Middle frontal gyrus (tissue), 1 donor: ENCODE data around the gene NFATC1.

Source experiments
- DNase-seq: peaks from one replicate; pipeline ENCODE4 v3.0.0-alpha.2; 2015; ENCODE audit warnings: low spot score; ENCODE audit errors: extremely low spot score

Gene NFATC1

DNA sequence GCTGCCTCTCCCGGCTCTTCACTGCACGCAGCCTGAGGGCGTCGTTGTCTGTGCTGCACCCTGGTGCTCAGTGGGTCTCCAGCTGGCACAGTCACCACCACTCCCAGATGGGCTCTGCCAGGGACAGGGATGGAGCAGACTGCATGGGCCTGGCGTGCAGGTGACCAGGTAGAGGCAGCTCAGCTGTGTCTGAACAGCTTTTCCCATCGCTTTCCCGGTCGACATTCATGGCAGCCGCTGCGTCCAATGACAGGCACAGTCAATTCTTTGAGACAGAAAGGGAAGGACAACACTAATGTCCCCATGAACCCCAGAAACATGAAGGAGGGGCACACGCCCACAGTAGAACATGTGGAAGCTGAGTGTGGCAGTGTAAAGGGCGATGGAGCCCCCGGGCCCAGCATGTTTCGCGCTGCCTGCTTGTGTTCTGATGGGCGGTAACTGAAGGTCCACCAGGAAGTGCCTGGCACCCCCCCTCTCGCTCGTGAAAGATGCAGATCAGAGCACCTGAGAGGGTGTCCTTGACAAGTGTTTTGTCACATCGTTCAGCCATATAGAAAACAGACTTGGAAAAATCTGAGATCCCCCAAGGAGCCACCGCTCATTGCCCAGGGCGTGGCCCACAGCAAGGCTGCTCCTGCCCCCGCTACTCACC lies 122.4 kb downstream of the NFATC1 start:
- DNase-seq, result no peak

DNA sequence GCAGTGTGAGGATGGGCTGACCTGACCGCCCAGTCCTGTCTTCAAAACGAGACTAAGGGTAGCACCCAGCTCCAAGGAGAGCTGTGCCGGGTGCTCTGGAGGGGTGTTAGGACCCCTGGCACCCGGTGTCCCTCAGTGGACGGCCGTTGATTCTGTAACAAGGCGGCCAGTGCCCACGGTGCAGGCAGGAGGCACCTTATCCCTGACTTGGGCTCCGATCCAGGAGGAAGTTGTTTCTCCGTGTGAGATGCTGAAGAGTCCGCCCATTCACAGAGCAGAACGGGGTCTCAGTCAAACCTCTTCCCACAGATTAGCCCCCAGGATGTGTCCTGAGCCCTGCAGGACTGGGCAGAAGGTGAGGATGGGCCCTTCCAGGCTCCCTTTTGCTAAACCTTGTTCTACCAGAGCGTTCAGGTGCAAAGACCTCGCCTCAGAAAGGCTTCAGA lies 123.0 kb downstream of the NFATC1 start:
- DNase-seq, result no peak

DNA sequence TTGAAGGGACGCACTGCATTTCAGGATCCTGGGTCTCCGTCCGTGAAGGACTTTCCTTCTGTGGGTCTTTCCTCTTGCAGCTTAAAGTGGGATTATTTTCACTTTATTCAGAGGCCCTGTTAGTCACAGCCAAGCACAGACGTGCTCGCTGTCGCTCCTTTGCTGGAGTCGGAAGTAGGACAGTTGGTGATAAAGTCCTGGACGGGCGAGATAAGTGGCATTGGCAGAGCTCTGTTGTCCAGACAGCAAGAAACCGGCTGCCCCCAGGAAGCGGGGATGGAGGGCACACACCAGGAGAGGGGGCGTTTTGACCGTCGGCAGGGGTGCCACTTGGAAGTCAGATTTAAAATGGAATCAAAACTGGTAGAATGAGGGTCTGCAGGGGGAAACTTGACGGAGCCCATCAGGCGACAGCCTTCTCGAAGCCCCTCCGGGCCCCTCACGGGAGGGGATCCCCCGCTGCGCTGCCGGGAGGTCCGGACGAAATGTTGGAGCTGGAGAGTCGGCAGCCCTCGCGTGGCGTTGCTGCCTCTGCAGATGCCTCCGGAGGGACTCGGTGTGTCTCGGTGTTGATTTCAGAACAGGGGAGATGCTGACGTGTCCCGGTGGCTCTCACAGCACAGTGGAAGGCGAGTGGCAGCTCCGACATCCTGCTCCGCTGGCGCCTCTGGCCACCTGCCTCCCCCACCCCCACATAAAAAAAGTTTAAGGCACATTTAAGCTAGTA lies 124.2 kb downstream of the NFATC1 start:
- no peak for DNase-seq

DNA sequence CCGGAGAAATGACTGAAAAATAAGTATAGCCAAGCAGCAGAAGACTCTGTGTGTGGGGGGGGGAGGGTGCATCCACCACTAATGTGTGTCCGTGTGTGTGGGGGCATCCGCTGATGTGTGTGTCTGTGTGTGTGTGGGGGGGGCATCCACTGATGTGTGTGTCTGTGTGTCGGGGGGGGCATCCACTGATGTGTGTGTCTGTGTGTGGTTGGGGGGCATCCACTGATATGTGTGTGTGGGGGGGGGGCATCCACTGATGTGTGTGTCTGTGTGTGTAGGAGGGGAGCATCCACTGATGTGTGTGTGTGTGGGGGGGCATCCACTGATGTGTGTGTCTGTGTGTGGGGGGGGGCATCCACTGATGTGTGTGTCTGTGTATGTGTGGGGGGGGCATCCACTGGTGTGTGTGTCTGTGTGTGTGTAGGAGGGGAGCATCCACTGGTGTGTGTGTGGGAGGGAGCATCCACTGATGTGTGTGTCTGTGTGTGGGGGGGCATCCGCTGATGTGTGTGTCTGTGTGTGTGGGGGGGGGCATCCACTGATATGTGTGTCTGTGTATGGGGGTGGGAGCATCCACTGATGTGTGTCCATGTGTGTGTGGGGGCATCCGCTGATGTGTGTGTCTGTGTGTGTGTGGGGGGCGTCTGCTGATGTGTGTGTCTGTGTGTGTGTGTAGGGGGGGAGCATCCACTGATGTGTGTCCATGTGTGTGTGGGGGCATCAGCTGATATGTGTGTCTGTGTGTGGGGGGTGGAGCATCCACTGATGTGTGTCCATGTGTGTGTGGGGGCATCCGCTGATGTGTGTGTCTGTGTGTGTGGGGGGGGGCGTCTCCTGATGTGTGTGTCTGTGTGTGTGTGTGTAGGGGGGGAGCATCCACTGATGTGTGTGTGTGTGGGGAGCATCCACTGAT lies 125.0 kb downstream of the NFATC1 start:
- DNase-seq, result no peak

DNA sequence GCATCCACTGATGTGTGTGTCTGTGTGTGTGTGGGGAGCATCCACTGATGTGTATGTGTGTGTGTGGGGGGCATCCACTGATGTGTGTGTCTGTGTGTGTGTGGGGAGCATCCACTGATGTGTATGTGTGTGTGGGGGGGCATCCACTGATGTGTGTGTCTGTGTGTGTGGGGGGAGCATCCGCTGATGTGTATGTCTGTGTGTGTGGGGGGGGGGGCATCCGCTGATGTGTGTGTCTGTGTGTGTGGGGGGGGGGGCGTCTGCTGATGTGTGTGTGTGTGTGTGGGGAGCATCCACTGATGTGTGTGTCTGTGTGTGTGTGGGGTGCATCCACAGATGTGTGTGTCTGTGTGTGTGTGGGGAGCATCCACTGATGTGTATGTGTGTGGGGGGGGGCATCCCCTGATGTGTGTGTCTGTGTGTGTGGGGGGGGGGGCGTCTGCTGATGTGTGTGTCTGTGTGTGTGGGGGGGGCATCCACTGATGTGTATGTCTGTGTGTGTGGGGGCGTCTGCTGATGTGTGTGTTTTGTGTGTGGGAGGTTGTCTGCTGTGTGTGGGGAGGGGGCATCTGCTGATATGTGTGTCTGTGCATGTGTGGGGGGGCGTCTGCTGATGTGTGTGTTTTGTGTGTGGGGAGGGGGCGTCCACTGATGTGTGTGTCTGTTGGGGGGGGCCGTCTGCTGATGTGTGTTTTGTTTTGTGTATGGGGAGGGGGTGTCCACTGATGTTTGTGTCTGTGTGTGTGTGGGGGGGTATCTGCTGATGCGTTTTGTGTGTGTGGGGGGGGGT lies 125.9 kb downstream of the NFATC1 start:
- DNase-seq, result no peak

DNA sequence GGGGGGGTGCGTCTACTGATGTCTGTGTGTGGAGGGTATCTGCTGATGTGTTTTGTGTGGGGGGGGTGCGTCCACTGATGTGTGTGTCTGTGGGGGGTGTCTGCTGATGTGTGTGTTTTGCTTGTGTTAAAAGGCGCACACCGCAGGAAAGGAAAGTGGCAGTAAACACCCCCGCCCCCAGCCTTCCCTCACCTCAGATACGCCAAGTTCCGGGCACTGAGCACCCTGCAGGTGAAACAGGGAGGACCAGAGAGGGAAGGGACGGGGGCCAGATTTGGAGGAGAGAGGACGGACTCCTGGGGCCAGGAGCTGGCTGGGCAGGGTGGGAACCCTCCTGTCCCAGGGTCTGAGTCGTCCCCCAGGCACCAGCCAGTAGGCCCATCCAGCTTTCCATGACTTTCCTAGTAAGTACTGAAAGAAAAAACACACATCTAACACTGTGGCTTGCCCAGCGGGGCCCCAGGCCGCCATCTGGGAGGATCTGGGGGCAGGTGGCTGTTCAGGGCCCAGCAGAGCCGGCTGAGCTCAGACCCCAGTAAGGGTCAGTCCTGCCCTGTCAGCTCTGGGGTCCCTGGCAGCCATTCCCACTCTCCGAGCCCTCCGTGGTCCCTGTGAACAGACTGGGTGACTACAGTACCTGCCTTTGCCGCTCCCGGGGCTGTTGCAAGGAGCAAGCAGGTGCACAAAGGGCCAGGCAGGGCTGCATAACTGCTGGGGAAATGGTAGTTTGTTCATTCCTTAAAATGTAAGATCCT lies 126.9 kb downstream of the NFATC1 start:
- no peak for DNase-seq

DNA sequence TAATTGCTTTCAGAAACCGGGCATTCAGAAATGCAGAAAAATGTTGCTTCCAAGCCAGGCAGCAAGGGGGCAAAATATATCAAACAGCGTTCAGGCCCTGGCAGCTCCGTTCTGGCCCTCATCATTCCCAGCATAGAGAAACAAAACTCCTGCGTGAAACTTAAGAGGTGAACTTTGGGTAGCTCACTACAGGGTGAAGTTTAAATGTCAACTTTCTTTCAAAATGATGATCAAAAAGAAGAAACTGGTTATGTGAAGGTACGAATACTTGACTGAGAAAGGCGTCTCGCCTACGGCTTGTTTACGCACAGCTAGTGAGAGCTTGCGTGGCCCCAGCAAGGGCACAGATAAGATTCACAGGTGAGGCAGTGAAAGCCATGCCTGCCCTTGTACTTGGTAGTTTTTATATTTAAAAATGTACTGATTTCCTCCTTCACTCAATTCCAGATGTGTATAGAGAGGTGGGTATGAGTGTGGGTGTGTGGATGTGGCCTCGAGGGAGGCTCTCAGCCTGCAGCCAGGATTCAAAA lies 127.5 kb downstream of the NFATC1 start:
- no peak for DNase-seq

DNA sequence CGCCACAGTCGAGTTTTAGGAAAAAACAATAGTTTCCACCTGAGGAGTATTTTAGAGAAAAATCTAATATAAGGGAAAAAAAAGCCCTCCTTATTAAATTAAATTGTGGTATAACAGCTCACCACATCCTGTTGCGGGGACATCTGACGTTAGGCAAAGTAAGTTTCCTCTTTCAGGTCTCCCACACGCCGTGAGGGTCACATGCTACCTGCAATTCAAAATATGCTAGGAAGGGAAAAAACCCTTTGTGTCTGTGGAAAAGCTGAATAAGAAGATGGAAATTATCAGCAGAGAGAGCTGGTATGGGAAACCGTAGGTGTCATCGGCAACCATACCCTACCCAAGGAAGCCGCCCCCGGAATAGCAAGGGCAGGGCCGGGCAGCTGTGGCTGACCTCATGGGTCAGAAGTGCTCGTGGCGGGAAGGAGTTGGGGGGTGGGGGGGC lies 128.0 kb downstream of the NFATC1 start:
- DNase-seq, result no peak

DNA sequence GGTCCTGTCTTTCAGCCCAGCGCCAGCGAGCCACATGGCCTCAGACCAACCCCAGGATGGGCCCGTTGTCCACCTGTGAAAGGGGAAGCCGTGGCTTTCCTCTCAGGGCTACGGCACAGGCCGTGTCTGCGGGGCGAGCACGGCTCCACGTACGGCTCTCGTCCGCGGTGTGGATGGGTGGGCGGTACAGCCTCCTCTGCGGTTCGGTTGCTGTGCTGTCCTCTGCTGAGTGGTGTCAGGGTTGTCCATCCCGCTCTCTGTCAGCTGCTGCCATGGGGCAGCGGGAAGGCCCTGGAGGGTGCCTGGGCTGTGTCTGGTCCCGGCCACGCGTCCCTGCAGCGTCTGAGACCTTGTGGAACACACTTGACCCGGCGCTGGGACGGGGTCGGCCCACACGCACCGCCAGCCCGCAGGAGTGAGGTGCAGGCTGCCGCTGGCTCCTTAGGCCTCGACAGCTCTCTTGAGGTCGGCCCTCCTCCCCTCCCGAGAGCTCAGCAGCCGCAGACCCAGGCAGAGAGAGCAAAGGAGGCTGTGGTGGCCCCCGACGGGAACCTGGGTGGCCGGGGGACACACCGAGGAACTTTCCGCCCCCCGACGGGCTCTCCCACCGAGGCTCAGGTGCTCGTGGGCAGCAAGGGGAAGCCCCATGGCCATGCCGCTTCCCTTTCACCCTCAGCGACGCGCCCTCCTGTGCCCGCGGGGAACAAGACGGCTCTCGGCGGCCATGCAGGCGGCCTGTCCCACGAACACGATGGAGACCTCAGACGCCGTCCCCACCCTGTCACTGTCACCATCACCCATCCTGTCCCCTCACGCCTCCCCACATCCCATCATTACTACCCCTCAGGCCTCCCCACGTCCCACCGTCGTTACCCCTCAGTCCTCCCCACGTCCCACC lies 128.7 kb downstream of the NFATC1 start:
- no peak for DNase-seq

DNA sequence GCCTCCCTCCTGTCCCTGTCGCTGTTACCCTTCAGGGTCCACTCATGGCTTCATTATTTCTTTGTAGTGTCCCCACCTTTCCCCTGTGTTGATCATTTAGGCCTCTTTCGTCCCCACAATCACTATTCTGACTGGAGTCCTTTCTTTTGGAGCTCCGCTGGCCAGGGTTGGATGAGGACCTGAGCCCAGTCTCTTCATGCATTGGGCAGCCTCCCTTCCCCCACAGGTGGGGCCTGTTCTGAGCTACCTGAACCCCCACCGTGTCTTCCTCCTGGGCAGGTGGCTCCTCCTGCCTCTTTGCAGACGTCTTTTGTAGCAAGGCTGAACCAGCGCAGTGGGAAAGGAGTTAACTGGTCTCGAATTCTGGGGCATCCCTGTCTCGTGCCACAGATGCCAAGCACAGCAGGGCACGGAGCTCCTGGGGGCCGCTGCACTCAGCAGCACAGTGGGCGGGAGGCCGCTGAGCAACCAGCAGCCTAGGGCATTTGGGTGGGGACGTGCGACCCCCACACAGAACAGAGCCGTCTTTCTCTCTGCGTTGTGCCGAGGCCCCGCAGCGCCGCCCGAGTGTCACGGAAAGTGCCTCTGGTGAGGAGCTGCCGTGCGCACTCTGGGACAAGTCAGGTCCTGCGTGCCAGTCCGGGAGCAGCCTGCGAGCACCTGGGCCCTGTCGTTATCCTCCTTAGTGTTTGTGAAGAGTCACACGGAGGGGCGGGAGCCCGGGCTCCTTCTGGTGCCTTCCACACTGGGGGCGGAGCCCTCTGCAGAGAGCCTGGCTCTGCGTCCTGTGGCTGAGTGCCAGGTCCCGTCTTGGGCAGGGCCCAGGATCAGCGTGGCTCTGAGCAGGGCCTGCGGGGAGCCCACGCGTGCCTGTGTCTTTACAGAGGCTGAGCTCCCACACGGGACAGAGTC lies 130.1 kb downstream of the NFATC1 start:
- no peak for DNase-seq

DNA sequence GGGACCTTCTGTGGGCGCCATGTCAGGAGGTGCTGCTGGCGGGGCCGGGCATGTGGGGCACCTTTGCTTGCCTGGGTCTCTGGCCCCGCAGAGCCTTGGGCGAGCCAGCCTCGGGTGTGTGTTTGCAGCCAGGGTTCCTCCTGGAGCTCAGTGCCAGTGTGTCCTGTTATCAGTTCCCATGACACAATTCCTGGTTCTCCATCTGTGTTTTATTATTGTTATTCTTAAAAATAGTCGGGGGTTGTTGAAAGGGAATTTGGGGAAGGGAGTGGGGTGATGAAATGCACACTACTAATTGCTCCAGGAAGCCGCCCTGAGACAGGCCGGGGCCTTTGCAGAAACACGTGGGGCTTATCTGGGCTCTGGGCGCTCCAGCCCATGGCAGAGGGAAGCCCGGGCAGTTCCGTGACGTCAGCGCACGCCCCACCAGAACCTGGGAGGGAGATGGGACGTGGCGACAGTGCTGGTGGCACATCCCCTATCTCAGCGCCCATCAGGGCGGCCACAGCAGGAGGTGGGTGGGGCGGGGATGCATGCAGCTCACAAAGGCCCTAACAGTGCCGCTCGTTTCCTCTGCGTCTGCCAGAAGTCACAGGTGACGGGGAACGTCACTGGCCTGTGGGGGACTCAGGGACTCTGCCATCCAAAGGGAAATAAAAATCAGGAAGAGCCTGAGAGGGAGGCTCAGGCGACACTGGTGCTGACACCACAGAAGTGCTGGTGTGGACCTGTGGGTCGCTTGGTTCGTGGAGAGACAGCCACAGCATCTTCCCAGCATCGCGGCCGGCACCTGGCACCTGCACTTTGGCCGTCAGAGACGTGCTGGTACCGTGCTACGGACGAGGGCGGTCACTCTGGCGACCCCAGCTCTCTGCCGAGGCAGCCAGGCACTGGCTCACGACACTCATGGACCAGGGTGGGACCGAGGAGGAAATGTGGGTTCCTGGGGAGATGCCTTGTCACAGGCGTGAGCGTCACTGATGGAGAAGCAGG lies 131.0 kb downstream of the NFATC1 start:
- no peak for DNase-seq

DNA sequence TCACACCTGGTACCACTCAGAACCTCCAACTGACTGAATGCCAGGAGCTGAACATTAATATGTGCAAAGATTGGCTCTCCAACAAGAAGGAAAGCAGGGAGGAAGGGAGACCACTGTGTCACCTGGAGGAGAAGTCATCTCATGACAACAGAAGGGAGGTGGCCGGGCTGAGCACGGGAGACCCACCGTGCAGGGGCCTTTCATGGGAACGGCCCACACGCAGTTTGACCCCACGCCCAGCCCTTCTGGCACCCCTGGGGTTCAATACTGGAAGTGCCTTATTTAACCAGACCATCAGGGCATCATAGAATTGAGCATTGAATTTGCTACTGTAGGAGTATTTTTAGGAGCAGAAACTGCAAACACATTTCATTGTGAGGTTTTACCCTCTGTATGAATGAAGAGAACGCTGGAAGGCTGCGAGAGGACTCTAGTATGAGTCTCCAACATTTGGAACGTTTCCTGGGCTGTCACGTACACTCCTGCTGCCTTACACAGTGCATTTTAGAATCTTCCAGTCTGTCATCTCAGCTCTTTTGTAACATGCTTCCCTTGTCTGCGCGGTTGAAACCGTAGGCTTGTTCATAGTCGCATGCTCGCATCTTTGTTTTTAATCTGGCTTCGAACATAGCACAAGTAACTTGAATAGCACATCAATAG lies 132.1 kb downstream of the NFATC1 start:
- no peak for DNase-seq

DNA sequence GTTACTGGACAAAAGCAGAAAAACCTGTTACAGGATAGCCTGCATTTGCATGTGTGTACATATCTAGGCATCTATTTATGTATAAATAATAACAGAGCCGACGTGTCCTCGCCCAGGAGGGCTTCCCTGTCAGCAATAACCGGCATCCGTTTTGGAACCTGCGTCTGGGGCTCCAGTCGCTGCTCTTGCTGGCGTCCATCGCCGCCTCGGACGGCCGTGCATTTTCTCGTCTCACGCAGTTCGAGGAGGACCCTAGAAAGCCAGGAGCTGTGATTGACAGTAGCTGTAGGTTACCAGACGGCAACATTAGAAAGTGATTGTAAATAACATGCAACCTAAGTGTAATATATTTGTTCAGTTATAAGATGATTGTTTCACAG lies 132.6 kb downstream of the NFATC1 start:
- DNase-seq, result no peak

DNA sequence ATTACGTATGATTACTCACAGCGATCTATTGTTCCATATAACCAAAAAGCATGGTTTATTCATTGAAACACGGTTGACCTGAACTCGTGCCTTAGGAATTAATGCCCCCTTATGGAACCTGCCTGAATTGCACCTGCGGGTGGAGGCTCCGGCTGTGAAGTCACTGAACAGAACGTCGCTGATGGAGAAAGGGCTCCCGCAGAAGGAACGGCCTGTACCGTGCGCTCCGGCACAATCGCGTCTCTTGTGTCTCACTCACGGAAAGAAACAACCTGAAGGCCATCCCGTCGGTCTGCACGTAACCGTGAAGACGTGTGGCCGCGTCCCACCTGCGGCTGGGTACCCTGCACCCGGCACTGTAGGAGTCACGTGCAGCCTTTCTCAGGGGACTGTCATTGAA lies 133.1 kb downstream of the NFATC1 start:
- no peak for DNase-seq

DNA sequence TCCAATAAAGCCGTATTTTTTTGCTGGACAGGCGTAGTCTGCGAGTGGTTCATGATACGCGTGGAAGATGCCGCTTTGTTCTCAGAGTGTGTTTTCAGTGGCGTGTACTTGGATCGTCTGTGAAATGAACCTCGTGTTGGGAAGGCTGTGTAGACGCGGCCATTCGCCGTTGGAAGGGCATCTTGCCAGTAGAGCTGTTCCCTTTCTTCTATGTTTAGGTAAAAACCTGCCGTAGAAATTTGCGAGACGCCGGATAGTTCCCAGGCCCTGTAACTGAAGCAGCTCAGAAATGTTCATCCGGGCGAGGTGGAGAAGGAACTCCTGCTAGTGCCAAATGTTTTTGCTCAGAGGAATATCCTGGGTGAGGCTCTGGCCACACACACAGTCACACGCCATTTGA lies 133.6 kb downstream of the NFATC1 start:
- no peak for DNase-seq

DNA sequence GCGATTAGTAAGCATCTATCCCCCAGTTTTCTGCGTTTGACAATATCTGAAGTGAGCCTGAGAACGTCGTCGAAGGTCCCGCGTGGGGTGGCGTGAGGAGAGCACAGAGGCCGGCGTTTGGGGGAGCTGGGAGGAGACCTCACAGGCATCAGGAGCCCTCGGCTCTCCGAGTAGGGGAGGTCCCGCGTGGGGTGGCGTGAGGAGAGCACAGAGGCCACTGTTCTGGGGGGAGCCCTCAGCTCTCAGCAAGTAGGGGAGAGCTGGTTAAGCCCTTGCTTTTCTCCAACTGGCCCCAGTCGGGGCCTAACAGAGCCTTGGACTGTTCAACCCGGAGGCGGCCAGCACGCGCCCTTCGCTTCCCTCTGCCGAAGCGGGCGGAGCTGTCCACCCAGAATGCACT lies 134.3 kb downstream of the NFATC1 start:
- DNase-seq, result no peak
